Stimulated activated naive B cell treated with anti-CD40 and anti-IgM and Interleukin-4, amounts not matched to agents 10 μg/mL and 1 μg/mL and 100 μg/mL, for 72 hours (primary cell): Measurements from ENCODE around the gene ABCA2.

Experiments used
- ATAC-seq, 2 donors: fragments of 150-1000 bp; cut with Tn5 transposase; replicated peaks; 2 replicates each; pipeline ENCODE4 v1.10.0; 2021; ENCODE audit warnings: moderate library complexity in 1 of 2
- DNase-seq: peaks from one replicate; pipeline ENCODE4 v3.0.0; 2021
- H3K27ac Mint-ChIP-seq: one replicate; pipeline ENCODE4 v1.8.0; 2022; ENCODE audit warnings: mild to moderate bottlenecking, mixed read lengths
- H3K27me3 Mint-ChIP-seq, 2 donors: one replicate each; pipeline ENCODE4 v1.8.0; 2022; ENCODE audit warnings: mixed read lengths in 2 of 2
- H3K36me3 Mint-ChIP-seq, 2 donors: one replicate each; pipeline ENCODE4 v1.8.0; 2022; ENCODE audit warnings: mixed read lengths in 2 of 2, mild to moderate bottlenecking in 1 of 2
- H3K4me1 Mint-ChIP-seq, 2 donors: one replicate each; pipeline ENCODE4 v1.8.0; 2022; ENCODE audit warnings: mixed read lengths in 2 of 2, mild to moderate bottlenecking in 1 of 2
- H3K4me3 Mint-ChIP-seq, 2 donors: one replicate each; pipeline ENCODE4 v1.8.0; 2022; ENCODE audit warnings: mild to moderate bottlenecking in 2 of 2, mixed read lengths in 2 of 2, moderate library complexity in 1 of 2
- H3K9me3 Mint-ChIP-seq, 2 donors: one replicate each; pipeline ENCODE4 v1.8.0; 2022; ENCODE audit warnings: mixed read lengths in 2 of 2, mild to moderate bottlenecking in 1 of 2

Gene ABCA2, protein sequence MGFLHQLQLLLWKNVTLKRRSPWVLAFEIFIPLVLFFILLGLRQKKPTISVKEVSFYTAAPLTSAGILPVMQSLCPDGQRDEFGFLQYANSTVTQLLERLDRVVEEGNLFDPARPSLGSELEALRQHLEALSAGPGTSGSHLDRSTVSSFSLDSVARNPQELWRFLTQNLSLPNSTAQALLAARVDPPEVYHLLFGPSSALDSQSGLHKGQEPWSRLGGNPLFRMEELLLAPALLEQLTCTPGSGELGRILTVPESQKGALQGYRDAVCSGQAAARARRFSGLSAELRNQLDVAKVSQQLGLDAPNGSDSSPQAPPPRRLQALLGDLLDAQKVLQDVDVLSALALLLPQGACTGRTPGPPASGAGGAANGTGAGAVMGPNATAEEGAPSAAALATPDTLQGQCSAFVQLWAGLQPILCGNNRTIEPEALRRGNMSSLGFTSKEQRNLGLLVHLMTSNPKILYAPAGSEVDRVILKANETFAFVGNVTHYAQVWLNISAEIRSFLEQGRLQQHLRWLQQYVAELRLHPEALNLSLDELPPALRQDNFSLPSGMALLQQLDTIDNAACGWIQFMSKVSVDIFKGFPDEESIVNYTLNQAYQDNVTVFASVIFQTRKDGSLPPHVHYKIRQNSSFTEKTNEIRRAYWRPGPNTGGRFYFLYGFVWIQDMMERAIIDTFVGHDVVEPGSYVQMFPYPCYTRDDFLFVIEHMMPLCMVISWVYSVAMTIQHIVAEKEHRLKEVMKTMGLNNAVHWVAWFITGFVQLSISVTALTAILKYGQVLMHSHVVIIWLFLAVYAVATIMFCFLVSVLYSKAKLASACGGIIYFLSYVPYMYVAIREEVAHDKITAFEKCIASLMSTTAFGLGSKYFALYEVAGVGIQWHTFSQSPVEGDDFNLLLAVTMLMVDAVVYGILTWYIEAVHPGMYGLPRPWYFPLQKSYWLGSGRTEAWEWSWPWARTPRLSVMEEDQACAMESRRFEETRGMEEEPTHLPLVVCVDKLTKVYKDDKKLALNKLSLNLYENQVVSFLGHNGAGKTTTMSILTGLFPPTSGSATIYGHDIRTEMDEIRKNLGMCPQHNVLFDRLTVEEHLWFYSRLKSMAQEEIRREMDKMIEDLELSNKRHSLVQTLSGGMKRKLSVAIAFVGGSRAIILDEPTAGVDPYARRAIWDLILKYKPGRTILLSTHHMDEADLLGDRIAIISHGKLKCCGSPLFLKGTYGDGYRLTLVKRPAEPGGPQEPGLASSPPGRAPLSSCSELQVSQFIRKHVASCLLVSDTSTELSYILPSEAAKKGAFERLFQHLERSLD (N-terminal part only)

DNA sequence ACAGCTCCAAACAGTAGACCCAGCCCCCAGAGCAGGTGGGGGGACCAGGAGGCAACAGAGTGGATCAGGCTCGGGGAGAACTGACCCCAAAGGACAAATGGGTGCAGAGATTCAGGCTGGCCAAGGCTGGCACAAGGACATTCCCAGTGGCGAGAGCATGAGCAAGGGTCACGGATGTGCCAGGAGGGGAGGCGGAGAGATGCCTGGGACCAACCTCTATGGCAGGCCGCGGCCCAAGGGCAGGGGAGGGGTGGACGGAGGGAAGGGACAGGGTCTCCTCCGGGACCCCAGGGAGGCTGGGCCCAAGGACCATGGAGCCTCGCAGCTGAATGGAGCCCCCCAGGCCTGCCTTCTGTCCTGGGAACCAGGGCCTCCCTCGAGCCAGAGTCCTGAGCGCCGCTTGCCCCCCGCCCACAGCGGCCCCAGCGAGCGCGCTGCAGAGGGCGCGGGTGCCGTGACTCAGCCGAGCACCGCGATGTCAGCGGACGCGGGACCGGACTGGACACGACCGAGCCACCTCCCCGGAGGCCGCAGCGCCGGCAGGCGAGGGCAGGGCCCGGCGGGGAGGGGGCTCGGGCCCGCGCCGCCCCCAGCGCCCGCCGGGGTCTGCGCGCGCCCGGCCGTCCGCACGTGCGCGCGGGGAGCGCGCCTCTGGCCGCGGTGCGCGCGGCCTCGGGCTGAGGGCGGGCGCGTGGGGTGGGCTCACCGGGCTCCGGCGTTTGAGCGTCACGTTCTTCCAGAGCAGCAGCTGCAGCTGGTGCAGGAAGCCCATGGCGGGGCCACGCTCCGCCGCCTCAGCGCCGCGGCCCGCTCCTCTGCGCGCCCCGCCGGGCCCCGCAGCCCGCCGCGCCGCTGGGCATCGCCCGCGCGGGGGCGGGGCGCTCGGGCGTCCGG is at the start of gene ABCA2:
Gene ABCA2 (minus strand): TSS at position 869 of the 894 bp plus-strand sequence. CDS start 97 bp downstream, at position 772.
- H3K9me3 Mint-ChIP-seq, result no peaks in the 10 kb centered on the region
- H3K27me3 Mint-ChIP-seq, result no peaks in the 10 kb centered on the region
- ATAC-seq (no peak), DNase-seq (no peak)
- peaks cover 35 to 43% of the 10 kb centered on the region in 2 donors for H3K4me1 Mint-ChIP-seq
- H3K36me3 Mint-ChIP-seq, result peaks cover 0 to 3% of the 10 kb centered on the region in 2 donors
- peak within 1 kb of the TSS; percentile 76 to 77 for H3K4me3 Mint-ChIP-seq
- peak within 1 kb of the TSS; percentile 89 for H3K27ac Mint-ChIP-seq

DNA sequence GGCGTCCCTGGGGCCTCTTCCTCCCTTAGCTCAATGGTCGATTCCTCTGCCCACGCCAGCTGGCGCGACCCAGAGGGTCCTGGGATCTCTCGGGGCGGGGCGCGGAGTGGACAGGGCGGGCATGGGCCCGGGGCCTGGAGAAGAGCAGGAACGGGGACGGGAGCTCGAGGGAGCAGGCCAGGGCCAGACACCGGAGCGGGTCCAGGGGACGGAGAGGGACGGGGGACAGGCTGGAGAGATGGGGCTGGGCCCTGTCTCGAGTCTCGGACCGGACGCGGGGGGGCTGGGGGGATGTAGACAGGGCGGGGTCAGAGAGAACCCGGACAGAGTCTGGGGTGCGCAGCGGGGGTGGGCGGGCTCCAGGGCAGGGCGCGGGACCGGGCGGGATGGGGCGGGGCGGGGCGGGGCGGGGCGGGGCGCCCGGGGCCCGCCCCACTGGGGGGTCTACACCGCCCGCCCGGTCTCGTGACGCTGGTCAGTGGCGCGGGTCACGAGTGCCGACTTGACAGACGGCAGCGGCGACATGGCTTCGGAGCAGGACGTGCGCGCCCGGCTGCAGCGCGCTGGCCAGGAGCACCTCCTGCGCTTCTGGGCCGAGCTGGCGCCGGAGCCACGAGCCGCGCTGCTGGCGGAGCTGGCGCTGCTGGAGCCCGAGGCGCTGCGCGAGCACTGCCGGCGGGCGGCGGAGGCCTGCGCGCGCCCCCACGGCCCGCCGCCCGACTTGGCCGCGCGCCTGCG is 49.1 kb upstream of the ABCA2 start, which contains the start of gene UAP1L1:
Gene UAP1L1 (plus strand): TSS at position 508 of the 738 bp plus-strand sequence. CDS start 16 bp downstream, at position 524.
- peak; percentile 73 to 77 for ATAC-seq
- peak within 1 kb of the TSS; percentile 59 for H3K27ac Mint-ChIP-seq
- peaks cover 12 to 16% of the 10 kb centered on the region in 2 donors for H3K4me1 Mint-ChIP-seq

DNA sequence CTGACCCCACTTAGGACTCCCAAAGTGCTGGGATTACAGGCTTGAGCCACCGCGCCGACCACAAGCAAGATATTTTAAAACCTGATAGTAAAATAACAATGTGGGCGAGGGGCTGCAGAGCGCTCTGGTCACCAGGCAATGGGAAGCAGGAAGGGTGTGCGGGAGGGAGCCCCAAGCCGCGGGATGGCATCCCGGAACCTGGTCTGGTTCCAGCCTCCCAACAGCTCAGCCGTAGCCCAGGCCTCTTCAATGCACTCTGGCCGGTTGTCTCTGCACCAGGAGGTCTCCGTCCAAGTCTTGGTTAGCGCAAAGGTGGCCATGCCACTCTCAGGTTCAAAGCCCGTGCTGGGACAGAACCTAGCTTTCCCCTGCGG is 48.6 kb upstream of the ABCA2 start:
- Mint-ChIP-seq H3K4me3 (peak overlapping the region; percentile 67 to 77), H3K4me1 (peaks cover 12 to 15% of the 10 kb centered on the region in 2 donors), H3K36me3 (peaks cover 8% of the 10 kb centered on the region in 2 donors), H3K9me3 (no peaks in the 10 kb centered on the region), H3K27ac (no peak overlapping the region), H3K27me3 (no peaks in the 10 kb centered on the region)
- DNase-seq (no peak), ATAC-seq (no peak)

More for the DNA sequence above, 49.1 kb upstream of the ABCA2 start, which contains the start of gene UAP1L1:
- H3K4me3 Mint-ChIP-seq, result peak within 1 kb of the TSS; percentile 82 to 83
- no peaks in the 10 kb centered on the region for H3K9me3 Mint-ChIP-seq
- peaks cover 13 to 14% of the 10 kb centered on the region in 2 donors for H3K36me3 Mint-ChIP-seq
- H3K27me3 Mint-ChIP-seq, result no peaks in the 10 kb centered on the region
- DNase-seq, result no peak

DNA sequence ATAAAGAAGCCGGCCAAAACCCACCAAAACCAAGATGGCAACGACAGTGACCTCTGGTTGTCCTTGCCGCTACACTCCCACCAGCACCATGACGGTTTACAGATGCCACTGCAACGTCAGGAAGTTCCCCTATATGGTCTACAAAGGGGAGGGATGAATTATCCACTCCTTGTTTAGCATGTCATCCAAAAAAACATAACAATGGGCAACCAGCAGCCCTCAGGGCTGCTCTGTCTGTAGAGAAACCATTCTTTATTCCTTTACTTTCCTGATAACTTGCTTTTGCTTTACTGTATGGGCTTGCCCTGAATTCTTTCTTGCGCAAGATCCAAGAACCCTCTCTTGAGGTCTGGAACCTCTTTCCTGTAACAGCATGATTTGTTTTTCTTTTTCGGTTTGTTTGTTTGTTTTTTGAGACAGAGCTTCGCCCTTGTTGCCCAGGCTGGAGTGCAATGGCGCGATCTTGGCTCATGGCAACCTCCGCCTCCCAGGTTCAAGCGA is 47.3 kb upstream of the ABCA2 start:
- H3K27me3 Mint-ChIP-seq, result no peaks in the 10 kb centered on the region
- peaks cover 22 to 25% of the 10 kb centered on the region in 2 donors for H3K4me1 Mint-ChIP-seq
- H3K27ac Mint-ChIP-seq, result no peak overlapping the region
- H3K9me3 Mint-ChIP-seq, result no peaks in the 10 kb centered on the region
- DNase-seq (no peak), ATAC-seq (no peak)
- H3K4me3 Mint-ChIP-seq, result no peak overlapping the region
- H3K36me3 Mint-ChIP-seq, result peaks cover 5 to 8% of the 10 kb centered on the region in 2 donors

DNA sequence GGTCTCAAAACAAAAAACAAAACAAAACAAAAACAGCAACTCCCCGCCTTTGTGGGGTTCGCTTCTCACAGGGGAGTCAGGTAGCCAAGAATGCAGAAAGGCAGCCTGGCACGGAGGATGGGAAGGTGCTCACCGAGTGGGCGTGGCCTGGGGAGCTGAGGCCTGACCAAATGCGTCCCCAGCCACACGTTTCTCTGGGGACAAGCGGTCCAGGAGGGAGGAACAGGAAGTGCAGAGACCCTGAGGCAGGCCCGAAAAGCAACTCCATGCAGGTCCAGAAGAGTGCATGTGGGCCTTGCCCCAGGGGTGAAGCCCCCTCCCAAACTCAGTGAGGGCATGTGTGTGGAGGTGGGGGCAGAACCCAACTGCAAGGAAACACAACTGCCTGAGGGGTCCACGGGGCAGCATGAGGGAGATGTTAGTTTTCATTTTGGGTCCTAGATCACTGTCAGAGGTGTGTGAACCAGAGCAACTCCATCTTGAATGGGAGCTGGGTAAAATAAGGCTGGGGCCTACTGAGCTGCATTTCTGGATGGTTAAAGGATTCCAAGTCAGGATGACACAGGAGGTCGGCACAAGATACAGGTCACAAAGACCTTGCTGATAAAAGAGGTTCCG is 46.7 kb upstream of the ABCA2 start:
- H3K4me3 Mint-ChIP-seq, result no peak overlapping the region
- no peak for DNase-seq
- peak overlapping the region; percentile 37 for H3K27ac Mint-ChIP-seq
- H3K27me3 Mint-ChIP-seq, result no peaks in the 10 kb centered on the region
- H3K9me3 Mint-ChIP-seq, result no peaks in the 10 kb centered on the region
- H3K4me1 Mint-ChIP-seq, result peaks cover 22% of the 10 kb centered on the region in 2 donors
- ATAC-seq, result no peak
- peaks cover 2 to 4% of the 10 kb centered on the region in 2 donors for H3K36me3 Mint-ChIP-seq

DNA sequence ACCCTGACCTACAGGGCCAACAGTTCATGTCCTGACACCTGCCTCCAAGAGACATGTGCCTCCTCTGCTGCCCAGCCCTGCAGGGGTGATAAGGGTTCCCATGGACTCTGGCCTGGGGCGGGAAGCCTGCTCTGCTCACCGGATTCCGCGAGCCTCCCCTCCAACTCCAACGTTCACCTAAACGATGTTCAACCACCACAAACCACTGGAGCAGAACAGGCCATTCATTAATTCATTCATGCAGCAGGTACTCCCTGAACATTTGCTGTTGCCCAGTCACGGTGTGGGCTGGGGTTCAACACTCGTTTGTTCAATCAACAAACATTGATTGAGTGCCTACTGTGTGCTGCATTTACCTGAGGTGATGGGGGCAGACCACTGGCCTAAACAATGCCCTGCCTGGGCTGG is 46.0 kb upstream of the ABCA2 start:
- no peaks in the 10 kb centered on the region for H3K9me3 Mint-ChIP-seq
- H3K4me1 Mint-ChIP-seq, result peaks cover 20 to 22% of the 10 kb centered on the region in 2 donors
- no peak overlapping the region for H3K4me3 Mint-ChIP-seq
- H3K27me3 Mint-ChIP-seq, result no peaks in the 10 kb centered on the region
- no peaks in the 10 kb centered on the region for H3K36me3 Mint-ChIP-seq
- DNase-seq (no peak), ATAC-seq (no peak)
- H3K27ac Mint-ChIP-seq, result no peak overlapping the region

DNA sequence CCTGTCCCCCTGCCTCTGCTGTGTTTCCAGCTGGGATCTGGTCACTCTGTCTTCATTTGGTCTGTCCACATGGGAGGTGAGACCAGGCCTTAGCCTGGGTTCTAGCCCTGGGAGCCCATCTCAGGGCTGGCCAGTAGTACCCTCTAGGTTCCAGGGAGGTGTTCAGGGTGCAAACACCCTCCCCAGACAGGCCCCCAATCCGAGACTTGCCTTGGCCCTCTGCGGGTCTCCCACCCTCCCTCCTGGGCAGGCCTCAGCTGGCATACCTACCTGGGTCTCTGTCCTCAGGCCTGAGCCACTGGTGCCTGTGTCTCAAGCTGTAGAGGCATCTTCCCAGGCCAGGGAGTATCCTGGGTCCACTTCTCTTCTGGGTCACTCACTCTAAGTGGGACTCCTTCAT is 43.2 kb upstream of the ABCA2 start:
- Mint-ChIP-seq H3K27ac (peak overlapping the region; percentile 82), H3K27me3 (peaks cover 3 to 4% of the 10 kb centered on the region in 2 donors), H3K4me3 (peak overlapping the region; percentile 75 to 80), H3K36me3 (no peaks in the 10 kb centered on the region), H3K4me1 (peaks cover 21 to 28% of the 10 kb centered on the region in 2 donors), H3K9me3 (no peaks in the 10 kb centered on the region)
- ATAC-seq, result no peak
- no peak for DNase-seq

DNA sequence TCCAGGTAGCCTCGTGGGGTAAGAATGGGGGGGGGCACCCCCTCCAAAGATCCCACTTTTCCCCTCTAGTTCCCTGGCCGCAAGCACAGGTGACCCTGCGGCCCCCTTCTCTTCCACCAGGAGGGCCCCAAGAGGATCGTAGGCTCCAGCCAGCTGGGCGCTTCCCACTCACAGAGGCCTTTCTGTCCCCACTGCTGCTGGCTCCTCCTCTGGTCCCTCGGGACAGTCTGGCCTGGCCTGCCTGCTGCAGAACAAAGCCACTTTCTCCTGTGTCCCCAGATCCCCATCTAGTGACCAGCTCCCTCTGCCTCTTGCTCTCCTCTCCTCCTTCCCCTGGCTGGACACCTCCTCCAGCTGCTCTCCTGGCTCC is 42.9 kb upstream of the ABCA2 start:
- ATAC-seq (peak; percentile 24 to 30), DNase-seq (no peak)
- H3K9me3 Mint-ChIP-seq, result no peaks in the 10 kb centered on the region
- peak overlapping the region; percentile 82 for H3K27ac Mint-ChIP-seq
- peaks cover 3 to 4% of the 10 kb centered on the region in 2 donors for H3K27me3 Mint-ChIP-seq
- peaks cover 21 to 28% of the 10 kb centered on the region in 2 donors for H3K4me1 Mint-ChIP-seq
- H3K4me3 Mint-ChIP-seq, result peak overlapping the region; percentile 75 to 80
- no peaks in the 10 kb centered on the region for H3K36me3 Mint-ChIP-seq

DNA sequence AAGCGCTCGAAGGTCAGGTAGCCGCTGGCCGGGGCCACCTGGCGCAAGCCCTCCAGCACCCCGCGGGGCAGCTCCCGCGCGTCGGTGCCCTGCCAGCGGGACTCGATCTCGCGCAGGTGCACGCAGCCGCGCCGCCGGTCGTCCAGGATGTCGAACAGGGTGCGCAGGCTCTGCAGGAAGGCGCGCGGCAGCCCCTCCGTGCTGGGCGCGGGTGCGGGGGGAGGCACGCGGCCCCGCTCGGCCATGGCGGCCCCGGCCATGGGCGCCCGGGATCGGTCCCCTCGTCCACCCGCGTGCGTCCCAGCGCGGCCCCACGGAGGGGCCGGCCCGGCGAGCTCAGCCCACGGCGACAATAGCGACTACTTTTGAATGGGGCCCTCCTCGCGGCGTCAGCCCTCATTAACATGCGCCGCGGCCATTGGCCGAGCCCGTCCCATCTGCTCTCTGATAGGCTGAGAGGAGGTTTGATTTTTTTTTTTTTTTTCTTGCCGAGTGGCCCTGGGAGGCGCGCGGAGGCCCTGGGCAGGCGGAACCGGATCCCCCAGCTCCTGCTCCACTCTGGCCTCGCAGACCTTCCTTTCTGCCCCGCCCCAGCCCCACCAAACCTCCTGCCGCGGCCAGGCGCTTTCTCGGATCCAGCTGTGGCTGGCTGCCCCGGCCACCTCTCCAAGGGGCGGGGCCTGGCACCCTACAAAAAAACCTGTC is 42.3 kb upstream of the ABCA2 start, which contains the start of gene SAPCD2:
Gene SAPCD2 (minus strand): TSS at position 357 of the 705 bp plus-strand sequence. CDS start 97 bp downstream, at position 260.
- peaks cover 21 to 28% of the 10 kb centered on the region in 2 donors for H3K4me1 Mint-ChIP-seq
- H3K36me3 Mint-ChIP-seq, result no peaks in the 10 kb centered on the region
- DNase-seq (peak; percentile 78), ATAC-seq (peak; percentile 93)
- peak within 1 kb of the TSS; percentile 75 to 80 for H3K4me3 Mint-ChIP-seq
- no peaks in the 10 kb centered on the region for H3K9me3 Mint-ChIP-seq
- peaks cover 3 to 4% of the 10 kb centered on the region in 2 donors for H3K27me3 Mint-ChIP-seq
- H3K27ac Mint-ChIP-seq, result peak within 1 kb of the TSS; percentile 82

DNA sequence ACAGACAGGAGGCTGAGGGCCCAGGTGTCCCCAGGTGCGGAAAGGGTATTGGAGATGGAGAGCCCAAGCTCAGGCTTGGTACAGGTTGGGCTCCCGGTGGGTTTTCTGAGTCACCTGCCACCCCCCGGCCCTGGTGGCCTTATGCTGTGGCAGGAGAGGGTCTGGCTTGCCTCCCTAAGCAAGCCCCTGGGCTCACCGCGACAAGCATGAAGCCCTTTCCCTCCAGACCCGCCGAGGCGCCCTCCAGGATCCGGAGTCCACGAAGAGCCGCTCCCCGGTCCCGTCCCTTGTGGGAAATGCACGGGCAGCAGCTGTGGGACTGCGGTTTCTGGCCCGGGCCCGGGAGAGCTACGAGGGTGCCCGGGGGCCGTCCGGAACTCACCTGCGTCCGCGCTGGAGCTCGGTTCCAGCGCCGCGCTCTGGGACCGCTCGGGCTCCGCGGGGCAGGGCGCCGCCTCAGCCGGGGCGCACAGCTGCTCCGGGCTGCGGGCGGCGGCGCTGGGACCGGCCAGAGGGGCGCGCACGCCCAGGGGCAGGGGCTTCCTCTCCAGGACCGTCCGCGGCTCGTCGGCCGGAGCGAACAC is 41.6 kb upstream of the ABCA2 start:
- H3K27me3 Mint-ChIP-seq, result peaks cover 3 to 4% of the 10 kb centered on the region in 2 donors
- H3K27ac Mint-ChIP-seq, result no peak overlapping the region

More for the DNA sequence above, 41.6 kb upstream of the ABCA2 start:
- Mint-ChIP-seq H3K4me3 (peak overlapping the region; percentile 21 to 60), H3K36me3 (no peaks in the 10 kb centered on the region), H3K9me3 (no peaks in the 10 kb centered on the region), H3K4me1 (peaks cover 18 to 24% of the 10 kb centered on the region in 2 donors)
- DNase-seq (no peak), ATAC-seq (no peak)
